Stimulated activated CD4-positive, alpha-beta T cell treated with anti-CD3 and anti-CD28 coated beads, TNF-alpha, amount 100 ng/mL, for 1 hour (primary cell): ENCODE results near the gene POLG2.
"Not testable (repeated sequence)": the region's sequence is repeated elsewhere in the genome, so short reads cannot be mapped to it uniquely, and the experiment has no call there.

Experiments used
- DNase-seq, 3 donors: peaks; one replicate each; pipeline ENCODE4 v3.0.0-alpha.2; 2020; ENCODE audit warnings: low read depth in 3 of 3, low spot score in 1 of 3

POLG2 gene

GRCh38 chr17:64441772-64442540, 54.9 kb downstream of the POLG2 start:
- no peak for DNase-seq

- no peak for DNase-seq
These were observed 56.9 kb downstream of the POLG2 start for GRCh38 chr17:64439956-64440355.

- DNase-seq = not testable (repeated sequence)
These were observed 57.3 kb downstream of the POLG2 start for GRCh38 chr17:64439521-64439920.

- no peak for DNase-seq
These were observed 58.8 kb downstream of the POLG2 start for GRCh38 chr17:64437944-64438525.

GRCh38 chr17:64431534-64431933, 65.3 kb downstream of the POLG2 start:
- no peak for DNase-seq

GRCh38 chr17:64430036-64430435, 66.8 kb downstream of the POLG2 start:
- not testable (repeated sequence) for DNase-seq

- DNase-seq = no peak
These were observed 68.4 kb downstream of the POLG2 start for GRCh38 chr17:64428406-64428805.
